ENCODE results near the gene RGS14.

DNA sequence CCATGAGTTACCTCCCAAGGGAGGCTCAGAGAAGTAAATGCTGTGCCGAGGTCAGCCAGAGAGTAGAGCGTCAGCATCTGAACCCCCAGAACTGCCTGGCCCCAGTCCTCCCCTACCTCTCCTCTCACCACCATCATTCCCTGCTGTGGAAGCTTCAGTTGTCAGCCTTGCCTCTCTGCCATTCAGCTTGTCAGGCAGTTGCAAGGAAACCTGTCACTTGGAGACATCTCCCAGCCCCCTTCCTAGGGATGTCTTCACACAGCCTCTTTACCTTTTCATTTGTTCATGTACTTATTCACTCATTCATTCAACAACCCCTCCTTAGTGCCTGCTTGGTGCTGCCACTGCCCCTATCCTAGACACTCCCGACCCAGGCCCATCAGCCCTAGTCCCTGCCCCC is 2.1 kb downstream of the RGS14 start:
- TF ChIP-seq, protein P1, sequence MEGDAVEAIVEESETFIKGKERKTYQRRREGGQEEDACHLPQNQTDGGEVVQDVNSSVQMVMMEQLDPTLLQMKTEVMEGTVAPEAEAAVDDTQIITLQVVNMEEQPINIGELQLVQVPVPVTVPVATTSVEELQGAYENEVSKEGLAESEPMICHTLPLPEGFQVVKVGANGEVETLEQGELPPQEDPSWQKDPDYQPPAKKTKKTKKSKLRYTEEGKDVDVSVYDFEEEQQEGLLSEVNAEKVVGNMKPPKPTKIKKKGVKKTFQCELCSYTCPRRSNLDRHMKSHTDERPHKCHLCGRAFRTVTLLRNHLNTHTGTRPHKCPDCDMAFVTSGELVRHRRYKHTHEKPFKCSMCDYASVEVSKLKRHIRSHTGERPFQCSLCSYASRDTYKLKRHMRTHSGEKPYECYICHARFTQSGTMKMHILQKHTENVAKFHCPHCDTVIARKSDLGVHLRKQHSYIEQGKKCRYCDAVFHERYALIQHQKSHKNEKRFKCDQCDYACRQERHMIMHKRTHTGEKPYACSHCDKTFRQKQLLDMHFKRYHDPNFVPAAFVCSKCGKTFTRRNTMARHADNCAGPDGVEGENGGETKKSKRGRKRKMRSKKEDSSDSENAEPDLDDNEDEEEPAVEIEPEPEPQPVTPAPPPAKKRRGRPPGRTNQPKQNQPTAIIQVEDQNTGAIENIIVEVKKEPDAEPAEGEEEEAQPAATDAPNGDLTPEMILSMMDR (IDR thresholded peaks at IDR 0.05; ENCODE audit: insufficient read depth, low read length, poor library complexity, severe bottlenecking), result no peak
- no peak for TF ChIP-seq EZH2phosphoT487 (conservative IDR thresholded peaks at IDR 0.05; ENCODE audit: low read length)
